ENCODE data around the gene LGALS7. TPM values are rescaled to one million over a fixed set of nuclear protein-coding genes. Genes with fewer than 3 reads are reported as not detected.
"Not testable (repeated sequence)": the region's sequence is repeated elsewhere in the genome, so short reads cannot be mapped to it uniquely, and the experiment has no call there.

LGALS7 gene
- total RNA-seq, 1 experiment from 2014 or later, result 1.1 TPM

- Mint-ChIP-seq H3K4me3 (ENCODE audit: unreplicated experiment) (no peak overlapping the region), H3K27ac (ENCODE audit: low read depth, unreplicated experiment) (no peak overlapping the region), H3K4me1 (ENCODE audit: insufficient read depth, unreplicated experiment) (peaks cover 7% of the 10 kb centered on the region), H3K27me3 (ENCODE audit: insufficient read depth, unreplicated experiment) (no peaks in the 10 kb centered on the region), H3K9me3 (ENCODE audit: unreplicated experiment) (no peaks in the 10 kb centered on the region), H3K36me3 (ENCODE audit: insufficient read depth, unreplicated experiment) (no peaks in the 10 kb centered on the region)
- CTCF ChIA-PET, result interaction anchor here (0.6 to 0.7 kb wide), 2 partner anchors 14 to 76 kb away, joined by 3 read pairs; no protein-coding TSS in a partner anchor
- no TSS peak for BruUV-seq (replicated peaks)
- POLR2A ChIA-PET, result interaction anchor here (0.7 to 1.4 kb wide), 3 partner anchors 17 to 68 kb away, joined by 3 to 5 read pairs (median 4); no protein-coding TSS in a partner anchor
- intact Hi-C loops (cut with micrococcal nuclease), result no loop called here
- DNase-seq (ENCODE audit: unreplicated experiment), result peak; percentile 26
- TF ChIP-seq CTCF (IDR thresholded peaks at IDR 0.05; ENCODE audit: unreplicated experiment), result peak; percentile 55
Measured at GRCh38 chr19:38769635-38770211, 3.6 kb downstream of the LGALS7 start.

GRCh38 chr19:38766276-38767047, 6.9 kb downstream of the LGALS7 start:
- H3K9me3 Mint-ChIP-seq (ENCODE audit: unreplicated experiment), result no peaks in the 10 kb centered on the region
- H3K27ac Mint-ChIP-seq (ENCODE audit: low read depth, unreplicated experiment), result no peak overlapping the region
- BruUV-seq (replicated peaks), result no TSS peak
- H3K27me3 Mint-ChIP-seq (ENCODE audit: insufficient read depth, unreplicated experiment), result no peaks in the 10 kb centered on the region
- DNase-seq (ENCODE audit: unreplicated experiment), result no peak
- ChIA-PET POLR2A (interaction anchor here (0.5 kb wide), 1 partner anchor 18 kb away, joined by 3 read pairs; no protein-coding TSS in a partner anchor), CTCF (no interaction called here)
- no peaks in the 10 kb centered on the region for H3K36me3 Mint-ChIP-seq (ENCODE audit: insufficient read depth, unreplicated experiment)
- no peaks in the 10 kb centered on the region for H3K4me1 Mint-ChIP-seq (ENCODE audit: insufficient read depth, unreplicated experiment)
- intact Hi-C loops (cut with micrococcal nuclease), result no loop called here
- H3K4me3 Mint-ChIP-seq (ENCODE audit: unreplicated experiment), result no peak overlapping the region
- TF ChIP-seq CTCF (IDR thresholded peaks at IDR 0.05; ENCODE audit: unreplicated experiment), result no peak

GRCh38 chr19:38765214-38765613, 8.1 kb downstream of the LGALS7 start:
- H3K4me3 Mint-ChIP-seq (ENCODE audit: unreplicated experiment), result no peak overlapping the region
- no peak for DNase-seq (ENCODE audit: unreplicated experiment)
- no peak overlapping the region for H3K27ac Mint-ChIP-seq (ENCODE audit: low read depth, unreplicated experiment)
- H3K4me1 Mint-ChIP-seq (ENCODE audit: insufficient read depth, unreplicated experiment), result no peaks in the 10 kb centered on the region
- H3K27me3 Mint-ChIP-seq (ENCODE audit: insufficient read depth, unreplicated experiment), result no peaks in the 10 kb centered on the region
- TF ChIP-seq CTCF (IDR thresholded peaks at IDR 0.05; ENCODE audit: unreplicated experiment), result no peak
- CTCF ChIA-PET, result interaction anchor here (0.6 kb wide), 1 partner anchor 357 kb away, joined by 3 read pairs; no protein-coding TSS in a partner anchor
- no peaks in the 10 kb centered on the region for H3K9me3 Mint-ChIP-seq (ENCODE audit: unreplicated experiment)
- POLR2A ChIA-PET, result interaction anchor here (0.7 kb wide), 1 partner anchor 55 kb away, joined by 3 read pairs; no protein-coding TSS in a partner anchor
- intact Hi-C loops (cut with micrococcal nuclease), result no loop called here
- no TSS peak for BruUV-seq (replicated peaks)
- no peaks in the 10 kb centered on the region for H3K36me3 Mint-ChIP-seq (ENCODE audit: insufficient read depth, unreplicated experiment)

GRCh38 chr19:38763795-38764220, 9.5 kb downstream of the LGALS7 start:
- POLR2A ChIA-PET, result interaction anchor here (0.7 kb wide), 1 partner anchor 286 kb away, joined by 3 read pairs; no protein-coding TSS in a partner anchor
- no TSS peak for BruUV-seq (replicated peaks)
- CTCF ChIA-PET, result no interaction called here
- intact Hi-C loops (cut with micrococcal nuclease), result no loop called here
- Mint-ChIP-seq H3K4me3 (ENCODE audit: unreplicated experiment) (no peak overlapping the region), H3K4me1 (ENCODE audit: insufficient read depth, unreplicated experiment) (no peaks in the 10 kb centered on the region), H3K9me3 (ENCODE audit: unreplicated experiment) (no peaks in the 10 kb centered on the region), H3K36me3 (ENCODE audit: insufficient read depth, unreplicated experiment) (no peaks in the 10 kb centered on the region), H3K27ac (ENCODE audit: low read depth, unreplicated experiment) (no peak overlapping the region), H3K27me3 (ENCODE audit: insufficient read depth, unreplicated experiment) (no peaks in the 10 kb centered on the region)
- no peak for TF ChIP-seq CTCF (IDR thresholded peaks at IDR 0.05; ENCODE audit: unreplicated experiment)
- DNase-seq (ENCODE audit: unreplicated experiment), result no peak

- H3K36me3 Mint-ChIP-seq (ENCODE audit: insufficient read depth, unreplicated experiment); DNase-seq (ENCODE audit: unreplicated experiment); H3K27me3 Mint-ChIP-seq (ENCODE audit: insufficient read depth, unreplicated experiment); intact Hi-C loops (cut with micrococcal nuclease); H3K4me3 Mint-ChIP-seq (ENCODE audit: unreplicated experiment); H3K27ac Mint-ChIP-seq (ENCODE audit: low read depth, unreplicated experiment); BruUV-seq (replicated peaks); H3K4me1 Mint-ChIP-seq (ENCODE audit: insufficient read depth, unreplicated experiment); H3K9me3 Mint-ChIP-seq (ENCODE audit: unreplicated experiment): not testable (repeated sequence)
- POLR2A ChIA-PET, result interaction anchor here (1.0 to 1.9 kb wide), 2 partner anchors 28 to 126 kb away, joined by 3 to 4 read pairs; no protein-coding TSS in a partner anchor
- CTCF ChIA-PET, result interaction anchor here (0.6 to 1.2 kb wide), 2 partner anchors 24 to 633 kb away, joined by 4 read pairs; no protein-coding TSS in a partner anchor
Measured at GRCh38 chr19:38761884-38762389, 11.4 kb downstream of the LGALS7 start.
